Stimulated activated CD8-positive, alpha-beta memory T cell treated with anti-CD3 and anti-CD28 coated beads, Interleukin-2, amount 100 ng/mL, for 48 hours (primary cell): ENCODE data around the gene HHAT.

Experiments
- DNase-seq, 2 donors: peaks; one replicate each; pipeline ENCODE4 v3.0.0-alpha.2; 2020; ENCODE audit warnings: low read depth in 2 of 2

The HHAT gene

GRCh38 chr1:210438928-210439841, 110.5 kb downstream of the HHAT start:
- no peak for DNase-seq

GRCh38 chr1:210440081-210440480, 111.4 kb downstream of the HHAT start:
- DNase-seq: no peak

- no peak for DNase-seq
Measured at GRCh38 chr1:210441028-210441427, 112.3 kb downstream of the HHAT start.

GRCh38 chr1:210445485-210445884, 116.8 kb downstream of the HHAT start:
- DNase-seq: no peak

- no peak for DNase-seq
Measured at GRCh38 chr1:210445931-210446330, 117.2 kb downstream of the HHAT start.

GRCh38 chr1:210446479-210446878, 117.8 kb downstream of the HHAT start:
- peak; percentile 70 to 78 for DNase-seq

GRCh38 chr1:210447456-210448057, 118.9 kb downstream of the HHAT start:
- no peak for DNase-seq

- no peak for DNase-seq
Measured at GRCh38 chr1:210448297-210448892, 119.7 kb downstream of the HHAT start.

GRCh38 chr1:210455840-210456603, 127.3 kb downstream of the HHAT start:
- DNase-seq: no peak

GRCh38 chr1:210456731-210457255, 128.1 kb downstream of the HHAT start:
- no peak for DNase-seq

GRCh38 chr1:210457568-210457967, 128.9 kb downstream of the HHAT start:
- no peak for DNase-seq

- DNase-seq: no peak
Measured at GRCh38 chr1:210464519-210465039, 135.9 kb downstream of the HHAT start.

GRCh38 chr1:210465150-210465549, 136.4 kb downstream of the HHAT start:
- no peak for DNase-seq

GRCh38 chr1:210467440-210468043, 138.8 kb downstream of the HHAT start:
- DNase-seq: no peak

GRCh38 chr1:210469441-210469840, 140.7 kb downstream of the HHAT start:
- no peak for DNase-seq

- DNase-seq: no peak
Measured at GRCh38 chr1:210475321-210475720, 146.6 kb downstream of the HHAT start.

- no peak for DNase-seq
Measured at GRCh38 chr1:210475806-210476205, 147.1 kb downstream of the HHAT start.

GRCh38 chr1:210476730-210477129, 148.0 kb downstream of the HHAT start:
- no peak for DNase-seq

- no peak for DNase-seq
Measured at GRCh38 chr1:210477328-210477924, 148.7 kb downstream of the HHAT start.

GRCh38 chr1:210478820-210479219, 150.1 kb downstream of the HHAT start:
- DNase-seq: no peak

- DNase-seq: no peak
Measured at GRCh38 chr1:210482491-210482890, 153.8 kb downstream of the HHAT start.
